HepG2 (cell line): ENCODE results near the gene FNIP2.

Experiments
- POLR2A ChIP-seq, 2 experiments: IDR thresholded peaks; 2 replicates each; pipeline ENCODE4 v1.6.1; 2011; ENCODE audit warnings: low read depth in 2 of 2, low read length in 2 of 2, mild to moderate bottlenecking in 1 of 2, moderate library complexity in 1 of 2; ENCODE audit not compliant: insufficient read depth in 1 of 2
- ZNF263 ChIP-seq: sonication (generic); formaldehyde crosslinking; IDR thresholded peaks from 2 replicates; pipeline ENCODE4 v1.4.0; 2020; ENCODE audit warnings: missing genetic modification reagents

GRCh38 chr4:158805635-158806471 lies 37.0 kb downstream of the FNIP2 start:
- no peak for TF ChIP-seq POLR2A (IDR thresholded peaks at IDR 0.05; ENCODE audit: insufficient read depth in 1 of 2, low read depth in 2 of 2, low read length in 2 of 2)
- no peak for TF ChIP-seq ZNF263 (CRISPR knock-in tag)
